Measurements from ENCODE around the gene CKAP4. TPM values are rescaled to one million over a fixed set of nuclear protein-coding genes. Genes with fewer than 3 reads are reported as not detected.

The CKAP4 gene
- total and polyA plus RNA-seq, 2 of the 13 experiments (the other 11 are each of a cell fraction or from before 2014, with no cell fraction given), result 39.2 to 70.2 TPM

GRCh38 chr12:106247674-106248311 is at the start of gene CKAP4 (continued):
- TF ChIP-seq TERF1 (CRISPR knock-in tag; IDR thresholded peaks at IDR 0.05), result no peak
- peak; percentile 51; the same call in 1 of the 2 replicates for TF ChIP-seq RNF2 (conservative IDR thresholded peaks at IDR 0.05; ENCODE audit: low read depth)
- TF ChIP-seq IRX3 (CRISPR knock-in tag; IDR thresholded peaks at IDR 0.05; ENCODE audit: borderline replicate concordance, low read depth), result peak; percentile 25; the same call in 1 of the 2 replicates
- no peak for TF ChIP-seq ZNF383 (CRISPR knock-in tag; IDR thresholded peaks at IDR 0.05; ENCODE audit: borderline replicate concordance)
- no peak for TF ChIP-seq THAP9 (CRISPR knock-in tag; IDR thresholded peaks at IDR 0.05; ENCODE audit: borderline replicate concordance)
- TF ChIP-seq HINFP (CRISPR knock-in tag; IDR thresholded peaks at IDR 0.05; ENCODE audit: low read depth), result 0 out of 2 replicates have a peak, but pooled peaks have one; percentile 33
- TF ChIP-seq KDM4B (CRISPR knock-in tag; IDR thresholded peaks at IDR 0.05), result no peak
- TF ChIP-seq NFE2L2 (IDR thresholded peaks at IDR 0.05; ENCODE audit: low read length), result no peak
- no peak for TF ChIP-seq TBP (CRISPR knock-in tag; IDR thresholded peaks at IDR 0.05)
- TF ChIP-seq ZNF607 (CRISPR knock-in tag; IDR thresholded peaks at IDR 0.05; ENCODE audit: borderline replicate concordance), result no peak
- TF ChIP-seq ZNF260 (CRISPR knock-in tag; IDR thresholded peaks at IDR 0.05; ENCODE audit: borderline replicate concordance, low read depth), result no peak
- TF ChIP-seq, protein P1, sequence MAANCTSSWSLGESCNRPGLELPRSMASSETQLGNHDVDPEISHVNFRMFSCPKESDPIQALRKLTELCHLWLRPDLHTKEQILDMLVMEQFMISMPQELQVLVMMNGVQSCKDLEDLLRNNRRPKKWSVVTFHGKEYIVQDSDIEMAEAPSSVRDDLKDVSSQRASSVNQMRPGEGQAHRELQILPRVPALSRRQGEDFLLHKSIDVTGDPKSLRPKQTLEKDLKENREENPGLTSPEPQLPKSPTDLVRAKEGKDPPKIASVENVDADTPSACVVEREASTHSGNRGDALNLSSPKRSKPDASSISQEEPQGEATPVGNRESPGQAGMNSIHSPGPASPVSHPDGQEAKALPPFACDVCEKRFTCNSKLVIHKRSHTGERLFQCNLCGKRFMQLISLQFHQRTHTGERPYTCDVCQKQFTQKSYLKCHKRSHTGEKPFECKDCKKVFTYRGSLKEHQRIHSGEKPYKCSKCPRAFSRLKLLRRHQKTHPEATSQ (CRISPR knock-in tag; IDR thresholded peaks at IDR 0.05; ENCODE audit: borderline replicate concordance), result no peak
- peak; percentile 58; the same call in 1 of the 2 replicates for TF ChIP-seq RBFOX2 (IDR thresholded peaks at IDR 0.05; ENCODE audit: low read depth, low read length)
- TF ChIP-seq ZBTB2 (CRISPR knock-in tag; IDR thresholded peaks at IDR 0.05; ENCODE audit: low read depth), result 0 out of 2 replicates have a peak, but pooled peaks have one; percentile 76
- TF ChIP-seq ZIK1 (CRISPR knock-in tag; IDR thresholded peaks at IDR 0.05; ENCODE audit: borderline replicate concordance, low read depth), result 0 out of 2 replicates have a peak, but pooled peaks have one; percentile 23
- no peak for TF ChIP-seq TBX3 (IDR thresholded peaks at IDR 0.05; ENCODE audit: borderline replicate concordance)
- no peak for TF ChIP-seq ZNF160 (CRISPR knock-in tag; IDR thresholded peaks at IDR 0.05)
- TF ChIP-seq HBP1 (CRISPR knock-in tag; IDR thresholded peaks at IDR 0.05; ENCODE audit: low read depth), result 0 out of 2 replicates have a peak, but pooled peaks have one; percentile 31
- TF ChIP-seq RBAK (CRISPR knock-in tag; IDR thresholded peaks at IDR 0.05), result no peak

Data from HepG2 (cell line).